ENCODE measurements around the gene ARPC2.

DNA sequence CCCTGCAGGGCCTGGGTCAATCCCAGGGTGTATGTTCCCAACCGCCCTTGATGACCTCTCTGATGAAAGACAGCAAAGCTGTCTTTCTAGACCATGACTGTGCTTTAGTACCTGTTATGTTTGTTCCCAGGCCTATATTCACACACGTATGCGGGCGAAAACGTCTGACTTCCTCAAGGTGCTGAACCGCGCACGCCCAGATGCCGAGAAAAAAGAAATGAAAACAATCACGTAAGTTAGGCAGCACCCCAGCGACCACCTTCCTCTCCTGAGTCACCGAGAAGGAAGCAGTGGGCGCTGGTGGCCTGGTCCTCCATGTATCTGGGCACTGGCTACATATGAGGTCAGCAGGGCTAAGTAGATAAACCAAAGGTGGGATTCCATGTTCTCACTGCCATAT is 32.7 kb downstream of the ARPC2 start:
- TF ChIP-seq, protein P1, sequence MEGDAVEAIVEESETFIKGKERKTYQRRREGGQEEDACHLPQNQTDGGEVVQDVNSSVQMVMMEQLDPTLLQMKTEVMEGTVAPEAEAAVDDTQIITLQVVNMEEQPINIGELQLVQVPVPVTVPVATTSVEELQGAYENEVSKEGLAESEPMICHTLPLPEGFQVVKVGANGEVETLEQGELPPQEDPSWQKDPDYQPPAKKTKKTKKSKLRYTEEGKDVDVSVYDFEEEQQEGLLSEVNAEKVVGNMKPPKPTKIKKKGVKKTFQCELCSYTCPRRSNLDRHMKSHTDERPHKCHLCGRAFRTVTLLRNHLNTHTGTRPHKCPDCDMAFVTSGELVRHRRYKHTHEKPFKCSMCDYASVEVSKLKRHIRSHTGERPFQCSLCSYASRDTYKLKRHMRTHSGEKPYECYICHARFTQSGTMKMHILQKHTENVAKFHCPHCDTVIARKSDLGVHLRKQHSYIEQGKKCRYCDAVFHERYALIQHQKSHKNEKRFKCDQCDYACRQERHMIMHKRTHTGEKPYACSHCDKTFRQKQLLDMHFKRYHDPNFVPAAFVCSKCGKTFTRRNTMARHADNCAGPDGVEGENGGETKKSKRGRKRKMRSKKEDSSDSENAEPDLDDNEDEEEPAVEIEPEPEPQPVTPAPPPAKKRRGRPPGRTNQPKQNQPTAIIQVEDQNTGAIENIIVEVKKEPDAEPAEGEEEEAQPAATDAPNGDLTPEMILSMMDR (IDR thresholded peaks at IDR 0.05; ENCODE audit: low read depth, low read length, missing input control), result no peak
- TF ChIP-seq MAX (IDR thresholded peaks at IDR 0.05) (no peak), RAD21 (IDR thresholded peaks at IDR 0.05) (no peak), FOXA1 (IDR thresholded peaks at IDR 0.05) (no peak), JUND (IDR thresholded peaks at IDR 0.05) (no peak), HNF4A (conservative IDR thresholded peaks at IDR 0.05) (no peak), EGR1 (IDR thresholded peaks at IDR 0.05; ENCODE audit: low read depth in 2 of 2) (no peak), YY1 (IDR thresholded peaks at IDR 0.05) (no peak), SP1 (IDR thresholded peaks at IDR 0.05) (no peak), TAF1 (conservative IDR thresholded peaks at IDR 0.05) (no peak), GABPA (IDR thresholded peaks at IDR 0.05 in 1 of 2, conservative IDR thresholded peaks at IDR 0.05 in 1 of 2) (no peak), ZBTB33 (IDR thresholded peaks at IDR 0.05) (no peak)
- TF ChIP-seq, protein P2, sequence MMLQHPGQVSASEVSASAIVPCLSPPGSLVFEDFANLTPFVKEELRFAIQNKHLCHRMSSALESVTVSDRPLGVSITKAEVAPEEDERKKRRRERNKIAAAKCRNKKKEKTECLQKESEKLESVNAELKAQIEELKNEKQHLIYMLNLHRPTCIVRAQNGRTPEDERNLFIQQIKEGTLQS (IDR thresholded peaks at IDR 0.05), result no peak
- TF ChIP-seq, protein P3, sequence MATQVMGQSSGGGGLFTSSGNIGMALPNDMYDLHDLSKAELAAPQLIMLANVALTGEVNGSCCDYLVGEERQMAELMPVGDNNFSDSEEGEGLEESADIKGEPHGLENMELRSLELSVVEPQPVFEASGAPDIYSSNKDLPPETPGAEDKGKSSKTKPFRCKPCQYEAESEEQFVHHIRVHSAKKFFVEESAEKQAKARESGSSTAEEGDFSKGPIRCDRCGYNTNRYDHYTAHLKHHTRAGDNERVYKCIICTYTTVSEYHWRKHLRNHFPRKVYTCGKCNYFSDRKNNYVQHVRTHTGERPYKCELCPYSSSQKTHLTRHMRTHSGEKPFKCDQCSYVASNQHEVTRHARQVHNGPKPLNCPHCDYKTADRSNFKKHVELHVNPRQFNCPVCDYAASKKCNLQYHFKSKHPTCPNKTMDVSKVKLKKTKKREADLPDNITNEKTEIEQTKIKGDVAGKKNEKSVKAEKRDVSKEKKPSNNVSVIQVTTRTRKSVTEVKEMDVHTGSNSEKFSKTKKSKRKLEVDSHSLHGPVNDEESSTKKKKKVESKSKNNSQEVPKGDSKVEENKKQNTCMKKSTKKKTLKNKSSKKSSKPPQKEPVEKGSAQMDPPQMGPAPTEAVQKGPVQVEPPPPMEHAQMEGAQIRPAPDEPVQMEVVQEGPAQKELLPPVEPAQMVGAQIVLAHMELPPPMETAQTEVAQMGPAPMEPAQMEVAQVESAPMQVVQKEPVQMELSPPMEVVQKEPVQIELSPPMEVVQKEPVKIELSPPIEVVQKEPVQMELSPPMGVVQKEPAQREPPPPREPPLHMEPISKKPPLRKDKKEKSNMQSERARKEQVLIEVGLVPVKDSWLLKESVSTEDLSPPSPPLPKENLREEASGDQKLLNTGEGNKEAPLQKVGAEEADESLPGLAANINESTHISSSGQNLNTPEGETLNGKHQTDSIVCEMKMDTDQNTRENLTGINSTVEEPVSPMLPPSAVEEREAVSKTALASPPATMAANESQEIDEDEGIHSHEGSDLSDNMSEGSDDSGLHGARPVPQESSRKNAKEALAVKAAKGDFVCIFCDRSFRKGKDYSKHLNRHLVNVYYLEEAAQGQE (IDR thresholded peaks at IDR 0.05), result no peak
